Heart right ventricle (tissue), 16 donors: ENCODE results near the gene CPB2. TPM values are rescaled to one million over a fixed set of nuclear protein-coding genes. Genes with fewer than 3 reads are reported as not detected.

Experiments
- ATAC-seq, 8 donors: fragments of 200-7000 bp; cut with Tn5 transposase; one replicate each; pipeline ENCODE4 v1.9.1; 2020; ENCODE audit warnings: mild to moderate bottlenecking in 8 of 8, moderate library complexity in 8 of 8, moderate number of reproducible peaks in 1 of 8
- DNase-seq, 2 donors: peaks; one replicate each; pipeline ENCODE4 v3.0.0-alpha.2; 2020
- H3K27ac ChIP-seq, 10 donors: fragments of 200-600 bp; sonication (generic) in 2 of 10; one replicate each; pipeline versions ENCODE4 v1.5.0 to v1.8.0; 2020 to 2022; ENCODE audit warnings: mild to moderate bottlenecking in 3 of 10
- H3K27me3 ChIP-seq, 7 donors: fragments of 200-600 bp; one replicate each; pipeline ENCODE4 v1.8.0; 2021 to 2022; ENCODE audit warnings: mild to moderate bottlenecking in 2 of 7
- H3K36me3 ChIP-seq, 9 donors: fragments of 200-600 bp; sonication (generic) in 1 of 9; one replicate each; pipeline versions ENCODE4 v1.5.0 to v1.8.0; 2020 to 2022; ENCODE audit warnings: mild to moderate bottlenecking in 2 of 9
- H3K4me1 ChIP-seq, 9 donors: fragments of 200-600 bp; sonication (generic) in 1 of 9; one replicate each; pipeline versions ENCODE4 v1.5.0 to v1.8.0; 2020 to 2022; ENCODE audit warnings: mild to moderate bottlenecking in 4 of 9
- H3K4me3 ChIP-seq, 10 donors: fragments of 200-600 bp; sonication (generic) in 2 of 10; one replicate each; pipeline versions ENCODE4 v1.5.0 to v1.8.0; 2020 to 2022; ENCODE audit warnings: mild to moderate bottlenecking in 7 of 10, moderate library complexity in 2 of 10
- H3K9me3 ChIP-seq, 11 donors: fragments of 200-600 bp in 10 of 11; sonication (generic) in 2 of 11; one replicate each; pipeline versions ENCODE4 v1.5.0 to v1.8.0; 2013 to 2022; ENCODE audit warnings: mild to moderate bottlenecking in 2 of 11, control low read depth in 1 of 11, moderate library complexity in 1 of 11
- CTCF ChIP-seq, 9 donors: fragments of 200-600 bp; sonication (generic) in 2 of 9; IDR thresholded peaks; one replicate each; pipeline versions ENCODE4 v1.5.0 to v1.8.0; 2021 to 2022; ENCODE audit warnings: antibody characterized with exemption in 9 of 9, mild to moderate bottlenecking in 5 of 9, moderate library complexity in 1 of 9
- WGBS, 2 donors: extraction: QIAGEN DNeasy Blood & Tissue Kit; methylation state at CpG; one replicate each; pipeline ENCODE4 v1.1.7; 2013; ENCODE audit warnings: inconsistent platforms in 1 of 2; 5-methylcytosine and 5-hydroxymethylcytosine counted together
- intact Hi-C, 10 donors: fragments of 100-400 bp; cut with DNase I; formaldehyde crosslinking; loops; one replicate each; pipeline versions ENCODE4 v1.11.1 to v1.14.2; 2022
- polyA plus RNA-seq, 2 donors: library from polyadenylated mRNA; stranded (reverse); fragments of 200-250 nt; gene quantifications; one replicate each; pipeline ENCODE4 v1.2.3, GENCODE V29; 2013
- total RNA-seq, 10 donors: library from RNA; stranded (reverse); fragmentation: NEBNext Ultra II Directional in 3 of 10; extraction: Animal tissue kit (Norgen Biotek cat#: 25700) in 3 of 10; gene quantifications; one replicate each; pipeline versions ENCODE4 v1.2.1 to v1.2.4, GENCODE V29; 2021 to 2023
- donor health status: Arrhythmogenic right ventricular cardiomyopathy.
- donor health status: ischemic (EF 13 %, LVEDD 7.1; RV severe dilation, severe dysfunction).
- donor health status: healthy with polysubstance abuse.
- donor health status: DM: no; HTN: yes; CAD: no.
- donor health status: DM: no; HTN: no; CAD: no.
- donor health status: ischemic (EF 25% LVEDD 6.9; RV normal size, moderate dysfunction).
- donor health status: ischemic (EF 25% LVEDD 5.7; RV mildly dilated, moderate dysfunction).
- donor health status: healthy.
- donor health status: DM: yes; HTN: yes; CAD: no.
- donor health status: Ischemic cardiomyopathy.
- donor health status: ischemic (EF 35%, LVEDD 5.7; RV mildly dilated, moderate dysfunction).
- donor health status: nonischemic (EF 11% LVEDD 7.7; RV severe dilation, severe dysfunction).
- donor health status: DM: yes; HTN: yes; CAD: no.
- donor health status: PGD.
- donor health status: ischemic (EF 29% LVEDD 5.4; RV normal size, mild dysfunction).
- donor health status: nonischemic (EF 23%, LVEDD 6.1; RV moderate dilation, normal function).

Gene CPB2
- total and polyA plus RNA-seq, 12 donors, result not detected

GRCh38 chr13:46038296-46038695, 66.5 kb downstream of the CPB2 start:
- 94% methylated on average over 4 of the region's 4 CpGs for WGBS, 2 donors

GRCh38 chr13:46035066-46035465, 69.8 kb downstream of the CPB2 start:
- Histone ChIP-seq H3K36me3 (peaks cover 0 to 92% (median 3%) of the 10 kb centered on the region in 9 donors), H3K27me3 (no peaks in the 10 kb centered on the region), H3K27ac (no peak overlapping the region), H3K9me3 (peaks cover 0 to 17% (median 4%) of the 10 kb centered on the region in 11 donors), H3K4me3 (no peak overlapping the region), H3K4me1 (no peaks in the 10 kb centered on the region)
- TF ChIP-seq CTCF (IDR thresholded peaks at IDR 0.05), result no peak
- ATAC-seq, result no peak
- no peak for DNase-seq
- WGBS, 2 donors, result 72 to 82% methylated on average over 2 of the region's 2 CpGs
- intact Hi-C loops, result no loop called here

More at GRCh38 chr13:46038296-46038695, 66.5 kb downstream of the CPB2 start:
- intact Hi-C loops, result no loop called here
- H3K27ac ChIP-seq, result no peak overlapping the region
- TF ChIP-seq CTCF (IDR thresholded peaks at IDR 0.05), result no peak
- no peaks in the 10 kb centered on the region for H3K4me1 ChIP-seq
- H3K36me3 ChIP-seq, result peaks cover 0 to 93% (median 3%) of the 10 kb centered on the region in 9 donors
- H3K27me3 ChIP-seq, result no peaks in the 10 kb centered on the region
- peaks cover 0 to 8% (median 0%) of the 10 kb centered on the region in 11 donors for H3K9me3 ChIP-seq
- ATAC-seq (no peak), DNase-seq (no peak)
- no peak overlapping the region for H3K4me3 ChIP-seq

- H3K27me3 ChIP-seq, result no peaks in the 10 kb centered on the region
- H3K4me1 ChIP-seq, result no peaks in the 10 kb centered on the region
- peaks cover 0 to 23% (median 7%) of the 10 kb centered on the region in 11 donors for H3K9me3 ChIP-seq
- peaks cover 0 to 70% (median 3%) of the 10 kb centered on the region in 9 donors for H3K36me3 ChIP-seq
- no peak overlapping the region for H3K27ac ChIP-seq
- ATAC-seq (no peak), DNase-seq (no peak)
- H3K4me3 ChIP-seq, result no peak overlapping the region
- intact Hi-C loops, result no loop called here
- no peak for TF ChIP-seq CTCF (IDR thresholded peaks at IDR 0.05)
Observed at GRCh38 chr13:46032341-46032740, 72.5 kb downstream of the CPB2 start.

- peaks cover 0 to 67% (median 3%) of the 10 kb centered on the region in 9 donors for H3K36me3 ChIP-seq
- intact Hi-C loops, result no loop called here
- no peak for TF ChIP-seq CTCF (IDR thresholded peaks at IDR 0.05)
- 96 to 99% methylated on average over 4 of the region's 4 CpGs for WGBS, 2 donors
- no peak for ATAC-seq
- H3K27me3 ChIP-seq, result no peaks in the 10 kb centered on the region
- H3K4me1 ChIP-seq, result no peaks in the 10 kb centered on the region
- peaks cover 0 to 23% (median 7%) of the 10 kb centered on the region in 11 donors for H3K9me3 ChIP-seq
- no peak overlapping the region for H3K4me3 ChIP-seq
- H3K27ac ChIP-seq, result no peak overlapping the region
- no peak for DNase-seq
Observed at GRCh38 chr13:46031581-46032263, 73.1 kb downstream of the CPB2 start.
